ENCODE results near the gene NYNRIN. TPM values are rescaled to one million over a fixed set of nuclear protein-coding genes. Genes with fewer than 3 reads are reported as not detected.

The NYNRIN gene
- polyA plus RNA-seq, 3 donors: 0.18 to 0.84 (median 0.40) TPM

GRCh38 chr14:24430143-24430681 lies 31.4 kb downstream of the NYNRIN start:
- H3K36me3 Mint-ChIP-seq: peaks cover 33 to 39% of the 10 kb centered on the region in 2 donors
- peaks cover 5 to 9% (median 9%) of the 10 kb centered on the region in 3 donors for H3K27me3 Mint-ChIP-seq (ENCODE audit: low read depth in 3 of 3)
- TF ChIP-seq CTCF (IDR thresholded peaks at IDR 0.05): no peak
- peak overlapping the region; percentile 91 to 96 (median 95) for H3K27ac Mint-ChIP-seq
- H3K4me1 ChIP-seq (ENCODE audit: control insufficient read depth in 1 of 2, insufficient read depth in 2 of 2, low read length in 2 of 2): peaks cover 25 to 37% of the 10 kb centered on the region in 2 donors
- H3K4me3 Mint-ChIP-seq: peak overlapping the region; percentile 86 to 88
- H3K4me1 Mint-ChIP-seq: peaks cover 36% of the 10 kb centered on the region
- no peaks in the 10 kb centered on the region for H3K9me3 ChIP-seq (replicated peaks in 1 of 2; ENCODE audit: control insufficient read depth in 1 of 2, insufficient read depth in 1 of 2, low read length in 2 of 2)
- H3K79me2 ChIP-seq (ENCODE audit: insufficient read depth, low read length): peaks cover 27% of the 10 kb centered on the region
- peak overlapping the region; percentile 98 for H3K9ac ChIP-seq (ENCODE audit: insufficient read depth, low read length, poor library complexity, severe bottlenecking)
- no peak overlapping the region for H2AFZ ChIP-seq (ENCODE audit: insufficient read depth, low read depth, low read length, poor library complexity, severe bottlenecking)
- H3K27ac ChIP-seq (ENCODE audit: low read depth in 1 of 2, low read length in 2 of 2): peak overlapping the region; percentile 81 to 100
- H3K4me3 ChIP-seq (replicated peaks in 1 of 3; ENCODE audit: low read depth in 2 of 3, low read length in 3 of 3): peak overlapping the region; percentile 71 to 91 (median 91)
- intact Hi-C loops (cut with micrococcal nuclease): loop anchor here (2.0 to 10.0 kb wide), 2 partner anchors 97 to 185 kb away; partner anchors contain the start of gene TINF2 (in 1 of the 2)
- peaks cover 35% of the 10 kb centered on the region for H4K20me1 ChIP-seq (ENCODE audit: insufficient read depth, low read length)
- no peaks in the 10 kb centered on the region for H3K27me3 ChIP-seq (ENCODE audit: control insufficient read depth in 2 of 2, insufficient read depth in 2 of 2, low read length in 2 of 2)
- peak; percentile 59 to 84 (median 67) for DNase-seq
- H3K36me3 ChIP-seq (replicated peaks in 1 of 2; ENCODE audit: control insufficient read depth in 1 of 2, insufficient read depth in 2 of 2, low read length in 2 of 2): peaks cover 29 to 34% of the 10 kb centered on the region in 2 donors
- peak overlapping the region; percentile 91 for H3K4me2 ChIP-seq (replicated peaks; ENCODE audit: extremely low read depth, low read length, poor library complexity, severe bottlenecking)
- H3K9me3 Mint-ChIP-seq: no peaks in the 10 kb centered on the region
- 1% methylated on average over 27 of the region's 28 CpGs for WGBS (ENCODE audit: insufficient coverage)

GRCh38 chr14:24430682-24431568 lies 32.1 kb downstream of the NYNRIN start:
- H2AFZ ChIP-seq (ENCODE audit: insufficient read depth, low read depth, low read length, poor library complexity, severe bottlenecking): no peak overlapping the region
- H3K27ac Mint-ChIP-seq: peak overlapping the region; percentile 91 to 96 (median 95)
- H3K4me1 ChIP-seq (ENCODE audit: control insufficient read depth in 1 of 2, insufficient read depth in 2 of 2, low read length in 2 of 2): peaks cover 25 to 34% of the 10 kb centered on the region in 2 donors

More at GRCh38 chr14:24430682-24431568, 32.1 kb downstream of the NYNRIN start:
- no peaks in the 10 kb centered on the region for H3K9me3 ChIP-seq (replicated peaks in 1 of 2; ENCODE audit: control insufficient read depth in 1 of 2, insufficient read depth in 1 of 2, low read length in 2 of 2)
- Mint-ChIP-seq H3K27me3 (ENCODE audit: low read depth in 3 of 3) (peaks cover 5 to 10% (median 9%) of the 10 kb centered on the region in 3 donors), H3K36me3 (peaks cover 40 to 46% of the 10 kb centered on the region in 2 donors), H3K4me3 (peak overlapping the region; percentile 86 to 88), H3K9me3 (no peaks in the 10 kb centered on the region), H3K4me1 (peaks cover 30% of the 10 kb centered on the region)
- H4K20me1 ChIP-seq (ENCODE audit: insufficient read depth, low read length): peaks cover 38% of the 10 kb centered on the region
- H3K9ac ChIP-seq (ENCODE audit: insufficient read depth, low read length, poor library complexity, severe bottlenecking): peak overlapping the region; percentile 98
- 23% methylated on average over 14 of the region's 19 CpGs for WGBS (ENCODE audit: insufficient coverage)
- H3K79me2 ChIP-seq (ENCODE audit: insufficient read depth, low read length): peaks cover 27% of the 10 kb centered on the region
- peak overlapping the region; percentile 81 to 100 for H3K27ac ChIP-seq (ENCODE audit: low read depth in 1 of 2, low read length in 2 of 2)
- peak overlapping the region; percentile 91 for H3K4me2 ChIP-seq (replicated peaks; ENCODE audit: extremely low read depth, low read length, poor library complexity, severe bottlenecking)
- no peaks in the 10 kb centered on the region for H3K27me3 ChIP-seq (ENCODE audit: control insufficient read depth in 2 of 2, insufficient read depth in 2 of 2, low read length in 2 of 2)
- intact Hi-C loops (cut with micrococcal nuclease): loop anchor here (2.0 to 10.0 kb wide), 2 partner anchors 98 to 186 kb away; partner anchors contain the start of gene TINF2 (in 1 of the 2)
- peaks cover 31 to 41% of the 10 kb centered on the region in 2 donors for H3K36me3 ChIP-seq (replicated peaks in 1 of 2; ENCODE audit: control insufficient read depth in 1 of 2, insufficient read depth in 2 of 2, low read length in 2 of 2)
- H3K4me3 ChIP-seq (replicated peaks in 1 of 3; ENCODE audit: low read depth in 2 of 3, low read length in 3 of 3): peak overlapping the region; percentile 71 to 91 (median 91)
- peak; percentile 49 to 78 (median 60) for DNase-seq
- no peak for TF ChIP-seq CTCF (IDR thresholded peaks at IDR 0.05)

All from CD14-positive monocyte (primary cell).